Measurements from ENCODE around the gene LHX1.

The LHX1 gene

GRCh38 chr17:36933512-36934143 is 3.6 kb upstream of the LHX1 start:
- peaks cover 100% of the 10 kb centered on the region for H3K27me3 ChIP-seq (ENCODE audit: control insufficient read depth, insufficient read depth, low read length)
- H3K4me3 ChIP-seq (ENCODE audit: low read depth, low read length) = peak overlapping the region; percentile 67
- H3K4me1 ChIP-seq (ENCODE audit: control insufficient read depth, insufficient read depth, low read length) = peaks cover 71% of the 10 kb centered on the region
- H3K36me3 ChIP-seq (ENCODE audit: control insufficient read depth, insufficient read depth, low read length) = no peaks in the 10 kb centered on the region
- no peak overlapping the region for H3K9ac ChIP-seq (ENCODE audit: low read length)
- H3K9me3 ChIP-seq (ENCODE audit: control insufficient read depth, insufficient read depth, low read depth, low read length) = no peaks in the 10 kb centered on the region
- no peak overlapping the region for H3K27ac ChIP-seq (ENCODE audit: low read depth, low read length)

GRCh38 chr17:36934144-36934691 is 3.1 kb upstream of the LHX1 start:
- H3K9ac ChIP-seq (ENCODE audit: low read length) = peak overlapping the region; percentile 18
- H3K4me1 ChIP-seq (ENCODE audit: control insufficient read depth, insufficient read depth, low read length) = peaks cover 71% of the 10 kb centered on the region
- no peaks in the 10 kb centered on the region for H3K9me3 ChIP-seq (ENCODE audit: control insufficient read depth, insufficient read depth, low read depth, low read length)
- no peaks in the 10 kb centered on the region for H3K36me3 ChIP-seq (ENCODE audit: control insufficient read depth, insufficient read depth, low read length)
- H3K27me3 ChIP-seq (ENCODE audit: control insufficient read depth, insufficient read depth, low read length) = peaks cover 100% of the 10 kb centered on the region
- no peak overlapping the region for H3K27ac ChIP-seq (ENCODE audit: low read depth, low read length)
- peak overlapping the region; percentile 67 for H3K4me3 ChIP-seq (ENCODE audit: low read depth, low read length)

DNA sequence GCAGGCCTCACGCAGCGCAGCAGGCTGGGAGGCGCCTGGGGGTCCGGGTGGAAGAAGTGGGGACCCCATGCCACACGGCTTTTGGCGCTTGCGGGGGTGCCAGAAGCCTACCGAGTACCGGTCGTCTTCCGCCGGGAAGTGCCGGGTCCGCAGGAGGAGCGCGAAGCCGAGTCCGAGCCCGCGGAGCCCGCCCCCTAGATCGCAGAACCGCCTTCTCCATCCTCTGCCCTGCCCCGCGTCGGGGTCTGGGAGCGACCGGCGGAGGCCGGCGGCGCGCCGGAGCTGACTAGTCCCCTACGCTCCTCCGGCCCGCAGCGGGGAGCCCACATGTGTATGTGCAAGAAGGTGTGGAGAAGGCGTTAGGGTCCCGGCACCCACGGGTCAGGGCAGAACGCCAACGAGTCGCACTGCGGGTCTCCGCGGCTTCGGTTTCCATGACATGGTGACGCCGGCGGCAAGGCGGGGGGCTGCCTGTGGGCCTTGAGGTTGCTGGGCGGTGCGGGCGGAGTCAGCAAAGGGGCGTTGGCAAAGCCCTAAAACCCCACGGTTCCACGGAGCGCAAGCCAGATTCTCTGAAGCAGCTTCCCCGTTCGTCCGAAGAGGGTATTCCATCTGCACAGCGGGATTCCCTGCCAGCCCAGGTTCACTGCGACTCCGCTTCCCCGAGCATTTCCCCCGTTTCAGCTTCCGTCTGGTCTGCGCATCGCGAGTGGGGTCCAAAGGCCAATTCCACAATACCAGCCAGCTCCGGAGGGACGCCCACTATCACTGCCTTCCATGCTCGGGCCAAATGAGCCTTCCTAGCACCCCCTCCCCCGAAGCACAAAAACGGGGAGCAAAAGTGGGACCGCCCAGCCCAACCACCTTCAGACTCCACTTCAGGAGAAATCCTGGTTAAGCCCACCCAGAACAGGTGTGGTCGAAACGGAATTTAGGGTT is 2.3 kb upstream of the LHX1 start:
- Histone ChIP-seq H3K27ac (ENCODE audit: low read depth, low read length) (no peak overlapping the region), H3K4me1 (ENCODE audit: control insufficient read depth, insufficient read depth, low read length) (peaks cover 71% of the 10 kb centered on the region), H3K27me3 (ENCODE audit: control insufficient read depth, insufficient read depth, low read length) (peaks cover 100% of the 10 kb centered on the region), H3K4me3 (ENCODE audit: low read depth, low read length) (peak overlapping the region; percentile 67), H3K36me3 (ENCODE audit: control insufficient read depth, insufficient read depth, low read length) (no peaks in the 10 kb centered on the region), H3K9ac (ENCODE audit: low read length) (peak overlapping the region; percentile 18), H3K9me3 (ENCODE audit: control insufficient read depth, insufficient read depth, low read depth, low read length) (no peaks in the 10 kb centered on the region)

- Histone ChIP-seq H3K36me3 (ENCODE audit: control insufficient read depth, insufficient read depth, low read length) (no peaks in the 10 kb centered on the region), H3K9me3 (ENCODE audit: control insufficient read depth, insufficient read depth, low read depth, low read length) (no peaks in the 10 kb centered on the region), H3K4me1 (ENCODE audit: control insufficient read depth, insufficient read depth, low read length) (peaks cover 74% of the 10 kb centered on the region), H3K27me3 (ENCODE audit: control insufficient read depth, insufficient read depth, low read length) (peaks cover 100% of the 10 kb centered on the region), H3K4me3 (ENCODE audit: low read depth, low read length) (peak overlapping the region; percentile 67), H3K9ac (ENCODE audit: low read length) (peak overlapping the region; percentile 47), H3K27ac (ENCODE audit: low read depth, low read length) (no peak overlapping the region)
Observed at GRCh38 chr17:36935671-36936454, 1.4 kb upstream of the LHX1 start.

GRCh38 chr17:36936455-36937000 is 747 bp upstream of the LHX1 start:
- Histone ChIP-seq H3K9ac (ENCODE audit: low read length) (peak overlapping the region; percentile 67), H3K9me3 (ENCODE audit: control insufficient read depth, insufficient read depth, low read depth, low read length) (no peaks in the 10 kb centered on the region), H3K27me3 (ENCODE audit: control insufficient read depth, insufficient read depth, low read length) (peaks cover 100% of the 10 kb centered on the region), H3K27ac (ENCODE audit: low read depth, low read length) (no peak overlapping the region), H3K36me3 (ENCODE audit: control insufficient read depth, insufficient read depth, low read length) (no peaks in the 10 kb centered on the region), H3K4me1 (ENCODE audit: control insufficient read depth, insufficient read depth, low read length) (peaks cover 73% of the 10 kb centered on the region), H3K4me3 (ENCODE audit: low read depth, low read length) (peak overlapping the region; percentile 67)

- no peaks in the 10 kb centered on the region for H3K9me3 ChIP-seq (ENCODE audit: control insufficient read depth, insufficient read depth, low read depth, low read length)
- H3K4me1 ChIP-seq (ENCODE audit: control insufficient read depth, insufficient read depth, low read length) = peaks cover 71% of the 10 kb centered on the region
- H3K27me3 ChIP-seq (ENCODE audit: control insufficient read depth, insufficient read depth, low read length) = peaks cover 100% of the 10 kb centered on the region
- peak overlapping the region; percentile 28 for H3K9ac ChIP-seq (ENCODE audit: low read length)
- no peaks in the 10 kb centered on the region for H3K36me3 ChIP-seq (ENCODE audit: control insufficient read depth, insufficient read depth, low read length)
- H3K4me3 ChIP-seq (ENCODE audit: low read depth, low read length) = peak overlapping the region; percentile 67
- H3K27ac ChIP-seq (ENCODE audit: low read depth, low read length) = no peak overlapping the region
Observed at GRCh38 chr17:36937959-36938565, 787 bp downstream of the LHX1 start.

GRCh38 chr17:36938566-36939051 is 1.3 kb downstream of the LHX1 start:
- H3K9ac ChIP-seq (ENCODE audit: low read length) = peak overlapping the region; percentile 28
- H3K4me3 ChIP-seq (ENCODE audit: low read depth, low read length) = peak overlapping the region; percentile 67
- peaks cover 100% of the 10 kb centered on the region for H3K27me3 ChIP-seq (ENCODE audit: control insufficient read depth, insufficient read depth, low read length)
- no peaks in the 10 kb centered on the region for H3K9me3 ChIP-seq (ENCODE audit: control insufficient read depth, insufficient read depth, low read depth, low read length)
- no peak overlapping the region for H3K27ac ChIP-seq (ENCODE audit: low read depth, low read length)
- no peaks in the 10 kb centered on the region for H3K36me3 ChIP-seq (ENCODE audit: control insufficient read depth, insufficient read depth, low read length)
- peaks cover 68% of the 10 kb centered on the region for H3K4me1 ChIP-seq (ENCODE audit: control insufficient read depth, insufficient read depth, low read length)

GRCh38 chr17:36939052-36939801 is 2.0 kb downstream of the LHX1 start:
- no peak overlapping the region for H3K27ac ChIP-seq (ENCODE audit: low read depth, low read length)
- no peaks in the 10 kb centered on the region for H3K36me3 ChIP-seq (ENCODE audit: control insufficient read depth, insufficient read depth, low read length)
- peaks cover 100% of the 10 kb centered on the region for H3K27me3 ChIP-seq (ENCODE audit: control insufficient read depth, insufficient read depth, low read length)
- peaks cover 62% of the 10 kb centered on the region for H3K4me1 ChIP-seq (ENCODE audit: control insufficient read depth, insufficient read depth, low read length)
- peak overlapping the region; percentile 28 for H3K9ac ChIP-seq (ENCODE audit: low read length)
- H3K4me3 ChIP-seq (ENCODE audit: low read depth, low read length) = peak overlapping the region; percentile 67
- H3K9me3 ChIP-seq (ENCODE audit: control insufficient read depth, insufficient read depth, low read depth, low read length) = no peaks in the 10 kb centered on the region

DNA sequence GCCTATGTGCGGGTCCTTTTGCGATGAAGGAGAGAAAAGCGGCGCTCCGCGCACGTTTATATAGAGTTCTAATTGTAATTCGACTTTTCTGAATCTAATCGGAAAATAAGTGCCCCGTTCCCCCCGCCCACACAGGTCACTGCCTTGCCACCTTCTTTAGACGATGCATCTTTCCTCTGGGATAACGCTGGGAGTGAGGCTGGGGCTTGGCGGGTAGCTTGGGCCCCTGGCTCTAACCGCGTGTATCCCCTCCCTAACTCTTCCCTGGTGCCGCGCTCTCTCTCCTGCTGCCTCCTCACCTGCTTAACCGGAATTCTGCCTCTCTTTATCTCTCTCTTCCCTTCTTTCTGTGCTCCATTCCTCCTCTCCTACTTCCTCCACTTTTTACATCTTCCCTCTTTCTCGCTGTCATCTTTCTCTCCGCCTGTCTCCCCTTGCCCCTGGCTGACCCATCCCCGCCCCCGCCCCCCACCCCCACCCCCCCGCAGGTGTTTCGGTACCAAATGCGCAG is 2.6 kb downstream of the LHX1 start:
- H3K27ac ChIP-seq (ENCODE audit: low read depth, low read length) = no peak overlapping the region
- H3K36me3 ChIP-seq (ENCODE audit: control insufficient read depth, insufficient read depth, low read length) = no peaks in the 10 kb centered on the region
- H3K4me1 ChIP-seq (ENCODE audit: control insufficient read depth, insufficient read depth, low read length) = peaks cover 59% of the 10 kb centered on the region
- H3K9ac ChIP-seq (ENCODE audit: low read length) = no peak overlapping the region
- peak overlapping the region; percentile 67 for H3K4me3 ChIP-seq (ENCODE audit: low read depth, low read length)
- peaks cover 100% of the 10 kb centered on the region for H3K27me3 ChIP-seq (ENCODE audit: control insufficient read depth, insufficient read depth, low read length)
- H3K9me3 ChIP-seq (ENCODE audit: control insufficient read depth, insufficient read depth, low read depth, low read length) = no peaks in the 10 kb centered on the region

All from HUES6 (cell line).